OCI-LY7 (cell line): ENCODE data around the gene CDH15. TPM values are rescaled to one million over a fixed set of nuclear protein-coding genes. Genes with fewer than 3 reads are reported as not detected.

Experiments used
- BruUV-seq: library from RNA; stranded (reverse); fragments of 400-500 nt; replicated peaks from 2 replicates; lab custom pipeline; 2021; lab: Mats Ljungman, UMichigan
- CTCF ChIA-PET: fragments of 300-600 bp; sonication (Branson Sonifier 250); formaldehyde crosslinking; loops from one replicate; lab custom pipeline; 2022; ENCODE audit warnings: antibody characterized with exemption; ENCODE audit not compliant: unreplicated experiment; lab: Charles Lee
- POLR2A ChIA-PET: fragments of 300-600 bp; sonication (Branson Sonifier 250); formaldehyde crosslinking; loops from one replicate; lab custom pipeline; 2022; ENCODE audit warnings: antibody characterized with exemption; lab: Charles Lee
- DNase-seq: peaks from one replicate; pipeline ENCODE4 v3.0.0-alpha.2; 2015; ENCODE audit warnings: low spot score
- H2AFZ ChIP-seq: fragments of 200-600 bp; sonication (generic), shearing (Covaris generic); 2 replicates; pipeline ENCODE4 v1.6.1; 2014; ENCODE audit warnings: mild to moderate bottlenecking, antibody characterized with exemption, low read length, moderate library complexity
- H3K27ac ChIP-seq: fragments of 200-600 bp; sonication (generic); 2 replicates; pipeline ENCODE4 v1.5.1; 2014; ENCODE audit warnings: mixed run types, low read depth, mild to moderate bottlenecking, moderate library complexity, low read length, inconsistent platforms; ENCODE audit not compliant: poor library complexity, severe bottlenecking
- H3K36me3 ChIP-seq: fragments of 200-600 bp; sonication (generic); 2 replicates; pipeline ENCODE4 v1.6.1; 2014; ENCODE audit warnings: mild to moderate bottlenecking, antibody characterized with exemption, low read length, moderate library complexity, mixed read lengths; ENCODE audit not compliant: insufficient read depth
- H3K4me1 ChIP-seq: fragments of 200-600 bp; sonication (generic); 2 replicates; pipeline ENCODE4 v1.5.1; 2014; ENCODE audit warnings: mild to moderate bottlenecking, low read length; ENCODE audit not compliant: insufficient read depth, poor library complexity, severe bottlenecking
- H3K4me2 ChIP-seq: fragments of 200-600 bp; sonication (generic); 2 replicates; pipeline ENCODE4 v1.6.1; 2014; ENCODE audit warnings: mild to moderate bottlenecking, low read length
- H3K4me3 ChIP-seq: fragments of 200-600 bp; sonication (generic); 2 replicates; pipeline ENCODE4 v1.5.1; 2014; ENCODE audit warnings: mild to moderate bottlenecking, low read depth, low read length; ENCODE audit not compliant: poor library complexity, severe bottlenecking
- H3K79me2 ChIP-seq: fragments of 200-600 bp; sonication (generic); 2 replicates; pipeline ENCODE4 v1.6.1; 2016; ENCODE audit warnings: low read depth, mild to moderate bottlenecking, low read length, moderate library complexity, mixed read lengths; ENCODE audit not compliant: insufficient read depth
- H3K9me2 ChIP-seq: fragments of 200-600 bp; sonication (generic); 2 replicates; pipeline ENCODE4 v1.6.1; 2016; ENCODE audit warnings: mild to moderate bottlenecking, low read length, mixed read lengths; ENCODE audit not compliant: insufficient read depth
- H3K9me3 ChIP-seq: fragments of 200-600 bp; sonication (generic); 2 replicates; pipeline ENCODE4 v1.6.1; 2014; ENCODE audit warnings: mild to moderate bottlenecking, mixed run types, low read length, mixed read lengths
- H4K20me1 ChIP-seq: fragments of 200-600 bp; sonication (generic); 2 replicates; pipeline ENCODE4 v1.6.1; 2014; ENCODE audit warnings: mild to moderate bottlenecking, antibody characterized with exemption, low read length, moderate library complexity, mixed read lengths; ENCODE audit not compliant: insufficient read depth
- EZH2phosphoT487 ChIP-seq: fragments of 200-600 bp; sonication (generic); IDR thresholded peaks from 2 replicates; pipeline ENCODE4 v1.6.1; 2018; ENCODE audit warnings: low read depth, borderline replicate concordance, mild to moderate bottlenecking, mixed run types, antibody characterized with exemption, low read length, moderate library complexity, mixed read lengths
- intact Hi-C: fragments of 100-400 bp; cut with micrococcal nuclease; formaldehyde crosslinking; loops from one replicate; pipeline ENCODE4 v1.10.0; 2022; ENCODE audit not compliant: unreplicated experiment
- total RNA-seq, 2 experiments: library from RNA; depleted of rRNA in 1 of 2; stranded (reverse); fragments of >200 nt in 1 of 2; shearing (Covaris generic) in 1 of 2; gene quantifications; 2 replicates each; pipeline ENCODE4 v1.2.3, GENCODE V29; 2014 to 2022
- TF ChIP-seq, protein P1 (sequence below): fragments of 200-600 bp; sonication (generic); conservative IDR thresholded peaks from 2 replicates; pipeline ENCODE4 v1.5.1; 2014; ENCODE audit warnings: mild to moderate bottlenecking, antibody characterized with exemption, low read length, moderate library complexity, mixed read lengths

CDH15 gene
- total RNA-seq, 2 experiments from 2014 or later = not detected

DNA sequence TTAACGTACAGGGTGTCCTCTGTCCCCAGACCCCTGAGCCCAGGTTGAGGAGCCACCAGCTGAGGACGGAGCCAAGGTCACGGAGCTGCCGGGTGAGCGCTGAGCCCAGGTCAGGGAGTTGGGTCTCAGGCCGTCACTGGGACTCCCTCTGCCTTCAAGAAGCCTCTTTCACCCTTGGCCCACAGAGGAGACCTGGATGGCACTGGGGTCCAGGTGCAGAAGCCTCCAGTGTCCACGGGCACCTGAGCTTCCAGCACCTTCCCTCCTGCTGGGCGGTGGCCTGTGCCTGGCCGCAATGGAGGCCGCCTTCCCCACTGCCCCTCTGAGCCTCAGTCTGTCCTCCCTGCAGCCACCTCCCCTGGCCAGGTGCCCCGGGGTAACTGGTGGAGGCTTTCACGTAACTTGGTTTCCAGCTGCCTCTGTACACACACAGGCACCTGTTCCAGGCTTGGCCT lies 31.6 kb upstream of the CDH15 start:
- Histone ChIP-seq H3K4me1 (no peaks in the 10 kb centered on the region), H3K9me2 (no peaks in the 10 kb centered on the region), H3K27ac (no peak overlapping the region), H3K4me2 (no peak overlapping the region), H3K9me3 (no peaks in the 10 kb centered on the region), H2AFZ (no peak overlapping the region), H3K36me3 (peaks cover 95% of the 10 kb centered on the region), H3K4me3 (no peak overlapping the region), H3K79me2 (no peaks in the 10 kb centered on the region), H4K20me1 (no peaks in the 10 kb centered on the region)
- POLR2A ChIA-PET = no interaction called here
- BruUV-seq = no TSS peak
- DNase-seq = no peak
- TF ChIP-seq, protein P1, sequence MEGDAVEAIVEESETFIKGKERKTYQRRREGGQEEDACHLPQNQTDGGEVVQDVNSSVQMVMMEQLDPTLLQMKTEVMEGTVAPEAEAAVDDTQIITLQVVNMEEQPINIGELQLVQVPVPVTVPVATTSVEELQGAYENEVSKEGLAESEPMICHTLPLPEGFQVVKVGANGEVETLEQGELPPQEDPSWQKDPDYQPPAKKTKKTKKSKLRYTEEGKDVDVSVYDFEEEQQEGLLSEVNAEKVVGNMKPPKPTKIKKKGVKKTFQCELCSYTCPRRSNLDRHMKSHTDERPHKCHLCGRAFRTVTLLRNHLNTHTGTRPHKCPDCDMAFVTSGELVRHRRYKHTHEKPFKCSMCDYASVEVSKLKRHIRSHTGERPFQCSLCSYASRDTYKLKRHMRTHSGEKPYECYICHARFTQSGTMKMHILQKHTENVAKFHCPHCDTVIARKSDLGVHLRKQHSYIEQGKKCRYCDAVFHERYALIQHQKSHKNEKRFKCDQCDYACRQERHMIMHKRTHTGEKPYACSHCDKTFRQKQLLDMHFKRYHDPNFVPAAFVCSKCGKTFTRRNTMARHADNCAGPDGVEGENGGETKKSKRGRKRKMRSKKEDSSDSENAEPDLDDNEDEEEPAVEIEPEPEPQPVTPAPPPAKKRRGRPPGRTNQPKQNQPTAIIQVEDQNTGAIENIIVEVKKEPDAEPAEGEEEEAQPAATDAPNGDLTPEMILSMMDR = no peak
- TF ChIP-seq EZH2phosphoT487 = no peak
- intact Hi-C loops = no loop called here
- CTCF ChIA-PET = no interaction called here

DNA sequence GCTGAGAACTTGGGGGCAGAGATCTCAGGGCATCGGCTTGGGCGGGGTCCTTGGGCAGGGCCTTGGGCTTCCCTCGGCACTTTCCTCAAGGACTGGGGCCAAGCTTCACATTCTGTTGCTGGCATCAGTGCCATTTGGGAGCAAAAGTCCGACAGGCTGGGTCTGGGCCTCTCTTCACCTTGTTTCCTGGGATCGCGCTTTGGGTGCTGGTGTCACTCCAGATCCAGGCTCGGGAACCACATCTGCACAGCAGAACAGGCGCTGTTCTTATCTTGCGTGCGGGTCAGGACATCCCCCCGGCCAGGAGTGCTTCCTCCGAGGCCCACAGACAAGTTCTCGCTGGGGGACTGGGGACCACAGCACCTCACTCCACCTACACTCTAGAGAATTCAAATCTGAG lies 31.1 kb upstream of the CDH15 start:
- H3K9me2 ChIP-seq = no peaks in the 10 kb centered on the region
- intact Hi-C loops = no loop called here
- no peaks in the 10 kb centered on the region for H4K20me1 ChIP-seq
- no peak overlapping the region for H3K4me2 ChIP-seq
- no peaks in the 10 kb centered on the region for H3K9me3 ChIP-seq
- H3K36me3 ChIP-seq = peaks cover 95% of the 10 kb centered on the region
- ChIA-PET CTCF (no interaction called here), POLR2A (no interaction called here)
- no peaks in the 10 kb centered on the region for H3K79me2 ChIP-seq
- TF ChIP-seq EZH2phosphoT487 = no peak
- TF ChIP-seq, protein P1 = no peak
- H2AFZ ChIP-seq = no peak overlapping the region
- H3K4me3 ChIP-seq = no peak overlapping the region
- no peak overlapping the region for H3K27ac ChIP-seq
- DNase-seq = no peak
- no TSS peak for BruUV-seq
- no peaks in the 10 kb centered on the region for H3K4me1 ChIP-seq

DNA sequence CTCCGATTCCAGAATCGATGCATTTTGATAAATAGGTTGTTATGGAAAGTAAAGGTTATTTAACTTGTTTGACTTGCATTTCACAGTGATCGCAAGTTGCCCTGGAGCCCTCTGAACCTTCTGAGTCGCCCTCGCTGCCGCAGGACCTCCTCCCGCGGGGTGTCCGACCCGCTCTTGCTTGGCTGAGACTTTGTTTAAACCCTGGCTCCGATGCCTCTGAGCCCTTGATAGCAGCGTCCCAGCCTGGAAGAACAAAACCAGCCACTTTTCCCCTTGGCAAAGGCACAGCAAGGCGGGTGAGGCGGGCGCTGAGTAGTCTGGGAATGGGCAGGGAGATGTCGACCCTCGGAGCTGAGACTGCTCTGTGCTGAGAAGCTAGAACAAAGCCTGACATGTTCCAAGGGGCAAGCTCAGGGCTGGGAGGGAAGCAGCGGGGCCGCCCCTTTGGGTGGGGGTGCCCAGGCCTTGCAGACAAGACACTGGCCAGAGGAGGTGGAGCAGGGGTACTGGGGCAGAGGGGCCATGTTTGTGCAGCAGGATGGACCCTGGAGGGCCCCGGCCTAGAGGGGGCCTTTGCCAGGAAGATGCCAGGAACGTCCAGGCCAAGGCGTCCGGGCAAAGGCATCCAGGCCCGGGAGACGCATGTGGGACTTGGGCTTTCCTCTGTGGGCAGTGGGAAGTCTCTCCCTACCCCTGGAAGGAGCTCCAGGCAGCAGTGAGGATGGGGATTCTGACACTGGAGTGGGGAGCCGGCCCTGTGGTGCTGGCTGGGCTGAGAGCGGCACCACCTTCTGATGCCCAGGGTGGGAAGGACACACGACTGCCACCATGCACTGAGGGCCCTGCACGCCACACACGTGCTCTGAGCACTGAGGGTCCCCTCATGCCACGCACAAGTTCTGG lies 30.3 kb upstream of the CDH15 start:
- peaks cover 95% of the 10 kb centered on the region for H3K36me3 ChIP-seq
- ChIA-PET CTCF (no interaction called here), POLR2A (no interaction called here)
- H3K4me2 ChIP-seq = no peak overlapping the region
- no peaks in the 10 kb centered on the region for H3K9me3 ChIP-seq
- no peak overlapping the region for H3K27ac ChIP-seq
- H4K20me1 ChIP-seq = no peaks in the 10 kb centered on the region
- intact Hi-C loops = no loop called here
- no peak for DNase-seq
- no peaks in the 10 kb centered on the region for H3K4me1 ChIP-seq
- H3K79me2 ChIP-seq = no peaks in the 10 kb centered on the region
- no peak overlapping the region for H3K4me3 ChIP-seq
- BruUV-seq = no TSS peak
- TF ChIP-seq EZH2phosphoT487 = no peak
- TF ChIP-seq, protein P1 = no peak
- no peaks in the 10 kb centered on the region for H3K9me2 ChIP-seq
- no peak overlapping the region for H2AFZ ChIP-seq
